Testis (tissue), 2 donors: ENCODE measurements around the gene PXMP2.

Source experiments
- POLR2A ChIP-seq: fragments of 450-650 bp; IDR thresholded peaks from one replicate; pipeline ENCODE4 v1.6.1; 2017; ENCODE audit warnings: antibody characterized with exemption, mild to moderate bottlenecking, moderate library complexity
- TF ChIP-seq, protein P1 (sequence below), 3 experiments: fragments of 450-650 bp in 2 of 3; fragments of 200-600 bp in 1 of 3; sonication (generic) in 1 of 3; IDR thresholded peaks; one replicate each; pipeline ENCODE4 v1.5.1; 2016 to 2019; ENCODE audit warnings: antibody characterized with exemption in 3 of 3, mild to moderate bottlenecking in 2 of 3, moderate library complexity in 1 of 3

DNA sequence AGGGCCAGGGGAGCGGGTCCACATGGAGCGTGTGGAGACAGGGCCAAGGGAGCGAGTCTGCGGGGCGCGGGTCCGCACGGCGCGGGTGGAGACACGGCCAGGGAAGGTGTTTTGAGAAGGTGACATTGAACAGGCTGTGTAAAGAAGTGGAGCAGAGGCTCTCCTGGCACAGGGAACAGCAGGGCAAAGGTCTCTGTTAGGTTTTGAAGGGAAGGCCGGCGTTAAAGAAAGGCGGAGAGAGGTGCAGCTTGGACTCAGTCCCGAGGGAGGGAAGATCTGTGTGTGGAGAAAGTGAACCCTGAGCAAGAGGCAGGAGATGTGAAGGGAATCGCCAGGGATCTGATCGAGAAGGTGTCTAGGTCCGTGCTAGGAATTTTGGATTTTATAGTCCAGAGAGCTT lies 1.8 kb downstream of the PXMP2 start:
- TF ChIP-seq, protein P1, sequence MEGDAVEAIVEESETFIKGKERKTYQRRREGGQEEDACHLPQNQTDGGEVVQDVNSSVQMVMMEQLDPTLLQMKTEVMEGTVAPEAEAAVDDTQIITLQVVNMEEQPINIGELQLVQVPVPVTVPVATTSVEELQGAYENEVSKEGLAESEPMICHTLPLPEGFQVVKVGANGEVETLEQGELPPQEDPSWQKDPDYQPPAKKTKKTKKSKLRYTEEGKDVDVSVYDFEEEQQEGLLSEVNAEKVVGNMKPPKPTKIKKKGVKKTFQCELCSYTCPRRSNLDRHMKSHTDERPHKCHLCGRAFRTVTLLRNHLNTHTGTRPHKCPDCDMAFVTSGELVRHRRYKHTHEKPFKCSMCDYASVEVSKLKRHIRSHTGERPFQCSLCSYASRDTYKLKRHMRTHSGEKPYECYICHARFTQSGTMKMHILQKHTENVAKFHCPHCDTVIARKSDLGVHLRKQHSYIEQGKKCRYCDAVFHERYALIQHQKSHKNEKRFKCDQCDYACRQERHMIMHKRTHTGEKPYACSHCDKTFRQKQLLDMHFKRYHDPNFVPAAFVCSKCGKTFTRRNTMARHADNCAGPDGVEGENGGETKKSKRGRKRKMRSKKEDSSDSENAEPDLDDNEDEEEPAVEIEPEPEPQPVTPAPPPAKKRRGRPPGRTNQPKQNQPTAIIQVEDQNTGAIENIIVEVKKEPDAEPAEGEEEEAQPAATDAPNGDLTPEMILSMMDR (IDR thresholded peaks at IDR 0.05) = no peak
- TF ChIP-seq POLR2A = no peak
